Neural cell (in vitro differentiated cells): ENCODE measurements around the gene ASAP3. TPM values are rescaled to one million over a fixed set of nuclear protein-coding genes. Genes with fewer than 3 reads are reported as not detected.

Experiments used
- H2AFZ ChIP-seq: fragments of 200-600, 300-800 bp; sonication (generic), shearing (Covaris generic); 2 replicates; pipeline ENCODE4 v1.6.0; 2014; ENCODE audit warnings: low read depth, mild to moderate bottlenecking, antibody characterized with exemption, low read length, moderate library complexity
- H3F3A ChIP-seq: fragments of 200-600 bp; shearing (Covaris generic); 2 replicates; pipeline ENCODE4 v1.6.1; 2016; ENCODE audit warnings: mild to moderate bottlenecking, moderate library complexity, mixed read lengths, antibody characterized with exemption, low read length; ENCODE audit not compliant: insufficient read depth, poor library complexity, severe bottlenecking
- H3K27ac ChIP-seq: fragments of 200-600, 300-800 bp; sonication (generic), shearing (Covaris generic); 2 replicates; pipeline ENCODE4 v1.5.1; 2014; ENCODE audit warnings: mild to moderate bottlenecking, low read length, moderate library complexity
- H3K27me3 ChIP-seq: fragments of 300-800, 200-600 bp; sonication (generic), shearing (Covaris generic); 2 replicates; pipeline ENCODE4 v1.6.0; 2014; ENCODE audit warnings: mild to moderate bottlenecking, low read depth, low read length, moderate library complexity; ENCODE audit not compliant: insufficient read depth
- H3K36me3 ChIP-seq: fragments of 300-800, 200-600 bp; sonication (generic), shearing (Covaris generic); 2 replicates; pipeline ENCODE4 v1.5.1; 2014; ENCODE audit warnings: mild to moderate bottlenecking, antibody characterized with exemption, low read length, moderate library complexity; ENCODE audit not compliant: insufficient read depth
- H3K4me2 ChIP-seq: fragments of 300-800, 200-600 bp; sonication (generic), shearing (Covaris generic); 2 replicates; pipeline ENCODE4 v1.6.0; 2014; ENCODE audit warnings: mild to moderate bottlenecking, low read length
- H3K4me3 ChIP-seq: fragments of 300-800, 200-600 bp; sonication (generic), shearing (Covaris generic); 2 replicates; pipeline ENCODE4 v1.5.1; 2014; ENCODE audit warnings: mild to moderate bottlenecking, low read length, moderate library complexity
- H3K79me2 ChIP-seq: fragments of 200-600 bp; shearing (Covaris generic); replicated peaks from 2 replicates; pipeline ENCODE4 v1.6.0; 2014; ENCODE audit warnings: mild to moderate bottlenecking, low read length, moderate library complexity; ENCODE audit not compliant: insufficient read depth
- H3K9ac ChIP-seq: fragments of 300-800, 200-600 bp; sonication (generic), shearing (Covaris generic); 2 replicates; pipeline ENCODE4 v1.6.1; 2016; ENCODE audit warnings: mild to moderate bottlenecking, low read length, mixed read lengths
- H3K9me2 ChIP-seq: fragments of 200-600 bp; shearing (Covaris generic); 2 replicates; pipeline ENCODE4 v1.6.1; 2016; ENCODE audit warnings: mild to moderate bottlenecking, low read length, mixed read lengths; ENCODE audit not compliant: insufficient read depth
- H3K9me3 ChIP-seq: fragments of 200-600, 300-800 bp; sonication (generic), shearing (Covaris generic); 2 replicates; pipeline ENCODE4 v1.6.1; 2016; ENCODE audit warnings: mild to moderate bottlenecking, mixed run types, low read length, moderate library complexity, mixed read lengths
- H4K20me1 ChIP-seq: fragments of 200-600 bp; shearing (Covaris generic); 2 replicates; pipeline ENCODE4 v1.6.1; 2016; ENCODE audit warnings: mild to moderate bottlenecking, mixed run types; ENCODE audit not compliant: insufficient read depth
- EP300 ChIP-seq: fragments of 450-650 bp; conservative IDR thresholded peaks from 2 replicates; pipeline ENCODE4 v1.6.1; 2014; ENCODE audit warnings: antibody characterized with exemption, mild to moderate bottlenecking, moderate library complexity; ENCODE audit not compliant: poor library complexity, severe bottlenecking
- EZH2 ChIP-seq: fragments of 200-600, 300-800 bp; shearing (Covaris generic), sonication (generic); IDR thresholded peaks from 2 replicates; pipeline ENCODE4 v1.6.1; 2014; ENCODE audit warnings: antibody characterized with exemption, low read length, borderline replicate concordance, mild to moderate bottlenecking; ENCODE audit not compliant: insufficient read depth, poor library complexity, severe bottlenecking
- MXI1 ChIP-seq: fragments of 450-650 bp; conservative IDR thresholded peaks from 2 replicates; pipeline ENCODE4 v1.6.1; 2014; ENCODE audit warnings: antibody characterized with exemption, mild to moderate bottlenecking; ENCODE audit not compliant: poor library complexity, severe bottlenecking
- POLR2AphosphoS5 ChIP-seq: IDR thresholded peaks from 2 replicates; pipeline ENCODE4 v1.6.1; 2012
- RAD21 ChIP-seq: fragments of 450-650 bp; conservative IDR thresholded peaks from 2 replicates; pipeline ENCODE4 v1.6.1; 2014; ENCODE audit warnings: antibody characterized with exemption, mild to moderate bottlenecking, moderate library complexity
- SMC3 ChIP-seq: fragments of 450-650 bp; conservative IDR thresholded peaks from 2 replicates; pipeline ENCODE4 v1.6.1; 2014; ENCODE audit warnings: antibody characterized with exemption, mild to moderate bottlenecking, moderate library complexity; ENCODE audit not compliant: poor library complexity
- TAF1 ChIP-seq: IDR thresholded peaks from 2 replicates; pipeline ENCODE4 v1.6.1; 2012; ENCODE audit warnings: low read depth
- polyA plus RNA-seq: library from polyadenylated mRNA; depleted of rRNA; stranded (reverse); fragments of >200 nt; gene quantifications from 2 replicates; pipeline ENCODE4 v1.2.3, GENCODE V29; 2014
- TF ChIP-seq, protein P1 (sequence below): IDR thresholded peaks from 2 replicates; pipeline ENCODE4 v1.6.1; 2012; ENCODE audit warnings: borderline replicate concordance
- TF ChIP-seq, protein P2 (sequence below): fragments of 450-650 bp; IDR thresholded peaks from 2 replicates; pipeline ENCODE4 v1.5.1; 2014; ENCODE audit warnings: antibody characterized with exemption, mild to moderate bottlenecking, moderate library complexity; ENCODE audit not compliant: poor library complexity, severe bottlenecking

The ASAP3 gene
- polyA plus RNA-seq, 1 donor from 2014 or later: 24.9 TPM

DNA sequence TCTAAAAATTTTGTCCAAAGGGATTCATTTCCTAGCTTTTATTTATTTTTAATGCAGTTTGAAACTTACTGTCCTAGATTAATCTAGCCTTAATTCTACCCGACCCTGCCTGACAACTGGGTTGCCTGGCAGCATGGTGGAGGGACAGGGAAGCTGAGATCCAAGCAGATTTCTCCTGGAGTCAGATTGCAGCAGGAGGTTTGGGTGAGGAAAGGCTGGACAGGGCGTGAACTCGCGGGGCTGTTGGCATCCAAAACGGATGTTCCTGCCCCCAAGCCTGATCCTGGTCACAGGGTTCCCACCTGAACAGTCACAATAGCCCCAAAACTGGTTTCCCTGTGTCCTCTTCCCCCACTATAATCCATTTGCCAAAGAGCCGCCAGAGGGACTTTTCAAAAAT, 82.7 kb downstream of the ASAP3 start:
- H4K20me1 ChIP-seq: no peaks in the 10 kb centered on the region
- H3F3A ChIP-seq: no peaks in the 10 kb centered on the region
- no peaks in the 10 kb centered on the region for H3K9me3 ChIP-seq
- H2AFZ ChIP-seq: no peak overlapping the region
- H3K79me2 ChIP-seq: no peaks in the 10 kb centered on the region
- H3K9me2 ChIP-seq: no peaks in the 10 kb centered on the region
- H3K4me3 ChIP-seq: no peak overlapping the region
- no peaks in the 10 kb centered on the region for H3K36me3 ChIP-seq
- H3K27ac ChIP-seq: no peak overlapping the region
- H3K27me3 ChIP-seq: no peaks in the 10 kb centered on the region
- no peak overlapping the region for H3K4me2 ChIP-seq
- H3K9ac ChIP-seq: no peak overlapping the region
- TF ChIP-seq MXI1 (no peak), TAF1 (no peak), EZH2 (no peak), EP300 (no peak), POLR2AphosphoS5 (no peak)
- TF ChIP-seq, protein P1, sequence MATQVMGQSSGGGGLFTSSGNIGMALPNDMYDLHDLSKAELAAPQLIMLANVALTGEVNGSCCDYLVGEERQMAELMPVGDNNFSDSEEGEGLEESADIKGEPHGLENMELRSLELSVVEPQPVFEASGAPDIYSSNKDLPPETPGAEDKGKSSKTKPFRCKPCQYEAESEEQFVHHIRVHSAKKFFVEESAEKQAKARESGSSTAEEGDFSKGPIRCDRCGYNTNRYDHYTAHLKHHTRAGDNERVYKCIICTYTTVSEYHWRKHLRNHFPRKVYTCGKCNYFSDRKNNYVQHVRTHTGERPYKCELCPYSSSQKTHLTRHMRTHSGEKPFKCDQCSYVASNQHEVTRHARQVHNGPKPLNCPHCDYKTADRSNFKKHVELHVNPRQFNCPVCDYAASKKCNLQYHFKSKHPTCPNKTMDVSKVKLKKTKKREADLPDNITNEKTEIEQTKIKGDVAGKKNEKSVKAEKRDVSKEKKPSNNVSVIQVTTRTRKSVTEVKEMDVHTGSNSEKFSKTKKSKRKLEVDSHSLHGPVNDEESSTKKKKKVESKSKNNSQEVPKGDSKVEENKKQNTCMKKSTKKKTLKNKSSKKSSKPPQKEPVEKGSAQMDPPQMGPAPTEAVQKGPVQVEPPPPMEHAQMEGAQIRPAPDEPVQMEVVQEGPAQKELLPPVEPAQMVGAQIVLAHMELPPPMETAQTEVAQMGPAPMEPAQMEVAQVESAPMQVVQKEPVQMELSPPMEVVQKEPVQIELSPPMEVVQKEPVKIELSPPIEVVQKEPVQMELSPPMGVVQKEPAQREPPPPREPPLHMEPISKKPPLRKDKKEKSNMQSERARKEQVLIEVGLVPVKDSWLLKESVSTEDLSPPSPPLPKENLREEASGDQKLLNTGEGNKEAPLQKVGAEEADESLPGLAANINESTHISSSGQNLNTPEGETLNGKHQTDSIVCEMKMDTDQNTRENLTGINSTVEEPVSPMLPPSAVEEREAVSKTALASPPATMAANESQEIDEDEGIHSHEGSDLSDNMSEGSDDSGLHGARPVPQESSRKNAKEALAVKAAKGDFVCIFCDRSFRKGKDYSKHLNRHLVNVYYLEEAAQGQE: no peak
- TF ChIP-seq, protein P2, sequence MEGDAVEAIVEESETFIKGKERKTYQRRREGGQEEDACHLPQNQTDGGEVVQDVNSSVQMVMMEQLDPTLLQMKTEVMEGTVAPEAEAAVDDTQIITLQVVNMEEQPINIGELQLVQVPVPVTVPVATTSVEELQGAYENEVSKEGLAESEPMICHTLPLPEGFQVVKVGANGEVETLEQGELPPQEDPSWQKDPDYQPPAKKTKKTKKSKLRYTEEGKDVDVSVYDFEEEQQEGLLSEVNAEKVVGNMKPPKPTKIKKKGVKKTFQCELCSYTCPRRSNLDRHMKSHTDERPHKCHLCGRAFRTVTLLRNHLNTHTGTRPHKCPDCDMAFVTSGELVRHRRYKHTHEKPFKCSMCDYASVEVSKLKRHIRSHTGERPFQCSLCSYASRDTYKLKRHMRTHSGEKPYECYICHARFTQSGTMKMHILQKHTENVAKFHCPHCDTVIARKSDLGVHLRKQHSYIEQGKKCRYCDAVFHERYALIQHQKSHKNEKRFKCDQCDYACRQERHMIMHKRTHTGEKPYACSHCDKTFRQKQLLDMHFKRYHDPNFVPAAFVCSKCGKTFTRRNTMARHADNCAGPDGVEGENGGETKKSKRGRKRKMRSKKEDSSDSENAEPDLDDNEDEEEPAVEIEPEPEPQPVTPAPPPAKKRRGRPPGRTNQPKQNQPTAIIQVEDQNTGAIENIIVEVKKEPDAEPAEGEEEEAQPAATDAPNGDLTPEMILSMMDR: no peak

DNA sequence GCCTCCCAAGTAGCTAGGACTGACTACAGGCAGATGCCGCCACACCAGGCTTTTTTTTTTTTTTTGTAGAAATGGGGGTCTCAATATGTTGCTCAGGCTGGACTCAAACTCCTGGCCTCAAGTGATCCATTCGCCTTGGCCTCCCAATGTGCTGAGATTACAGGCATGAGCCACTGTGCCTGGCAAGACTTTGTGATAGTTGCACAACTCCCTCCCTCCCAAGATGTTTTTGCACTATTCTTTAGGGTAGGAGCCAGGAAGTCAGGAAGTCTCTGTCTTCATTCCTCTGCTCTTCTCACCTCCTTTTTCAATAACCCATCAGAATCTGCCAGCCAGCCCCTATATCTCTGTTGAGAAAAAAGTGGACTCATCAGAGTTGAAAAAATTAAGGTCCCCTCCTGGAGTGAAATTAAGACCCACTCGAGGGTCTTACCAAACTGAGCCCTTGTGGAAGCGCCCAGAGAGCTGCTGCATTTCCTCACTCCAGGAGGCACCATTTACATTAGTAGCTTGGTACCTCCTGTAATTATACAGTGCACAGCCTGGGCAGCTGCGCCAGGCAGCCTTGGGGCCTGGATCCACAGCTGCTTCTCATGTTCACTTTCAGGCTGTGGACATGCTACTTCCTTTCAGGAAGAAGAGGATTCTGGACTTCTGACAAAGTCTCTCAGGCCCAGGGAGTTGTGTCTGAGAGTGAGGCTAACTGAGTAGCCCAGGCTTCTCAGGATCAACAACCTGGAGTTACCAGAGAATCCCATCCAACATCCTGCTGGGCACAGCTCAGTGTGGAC, 83.5 kb downstream of the ASAP3 start:
- H3K9ac ChIP-seq: no peak overlapping the region
- TF ChIP-seq POLR2AphosphoS5: no peak
- TF ChIP-seq TAF1: no peak
- TF ChIP-seq MXI1: no peak
- no peak for TF ChIP-seq EP300
- no peak for TF ChIP-seq SMC3
- TF ChIP-seq, protein P1: no peak
- TF ChIP-seq RAD21: no peak
- H3K9me3 ChIP-seq: no peaks in the 10 kb centered on the region
- H4K20me1 ChIP-seq: no peaks in the 10 kb centered on the region
- no peaks in the 10 kb centered on the region for H3K27me3 ChIP-seq
- H3K79me2 ChIP-seq: no peaks in the 10 kb centered on the region
- H3F3A ChIP-seq: no peaks in the 10 kb centered on the region
- no peak overlapping the region for H3K27ac ChIP-seq
- no peaks in the 10 kb centered on the region for H3K9me2 ChIP-seq
- H2AFZ ChIP-seq: no peak overlapping the region
- H3K4me3 ChIP-seq: no peak overlapping the region
- no peaks in the 10 kb centered on the region for H3K36me3 ChIP-seq
- H3K4me2 ChIP-seq: no peak overlapping the region
